ENCODE measurements around the gene MAS1L.

MAS1L gene

DNA sequence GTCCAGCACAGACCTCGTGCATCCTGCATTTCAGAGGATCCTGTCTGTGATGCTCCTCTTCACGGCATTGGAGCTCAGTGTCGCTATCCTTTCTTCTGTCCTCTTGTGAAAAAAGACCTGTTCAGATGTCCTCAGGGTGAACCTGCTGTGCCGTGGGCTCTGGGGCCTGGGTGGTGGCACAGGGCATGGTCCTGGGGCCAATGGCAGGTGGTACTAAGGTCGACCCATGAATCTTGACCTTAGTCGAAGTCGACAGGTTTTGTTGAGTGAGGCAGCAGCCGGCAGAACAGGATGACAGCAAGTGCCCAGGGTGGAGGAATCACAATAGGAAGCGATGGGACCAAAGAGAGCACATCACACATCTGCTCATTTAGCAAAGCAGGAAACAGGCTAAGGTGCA lies 22.0 kb upstream of the MAS1L start:
- TF ChIP-seq ZFX (IDR thresholded peaks at IDR 0.05; ENCODE audit: borderline replicate concordance) = no peak
- H3K27ac ChIP-seq = no peak overlapping the region

GRCh38 chr6:29509239-29509638 lies 21.5 kb upstream of the MAS1L start:
- TF ChIP-seq, protein P1, sequence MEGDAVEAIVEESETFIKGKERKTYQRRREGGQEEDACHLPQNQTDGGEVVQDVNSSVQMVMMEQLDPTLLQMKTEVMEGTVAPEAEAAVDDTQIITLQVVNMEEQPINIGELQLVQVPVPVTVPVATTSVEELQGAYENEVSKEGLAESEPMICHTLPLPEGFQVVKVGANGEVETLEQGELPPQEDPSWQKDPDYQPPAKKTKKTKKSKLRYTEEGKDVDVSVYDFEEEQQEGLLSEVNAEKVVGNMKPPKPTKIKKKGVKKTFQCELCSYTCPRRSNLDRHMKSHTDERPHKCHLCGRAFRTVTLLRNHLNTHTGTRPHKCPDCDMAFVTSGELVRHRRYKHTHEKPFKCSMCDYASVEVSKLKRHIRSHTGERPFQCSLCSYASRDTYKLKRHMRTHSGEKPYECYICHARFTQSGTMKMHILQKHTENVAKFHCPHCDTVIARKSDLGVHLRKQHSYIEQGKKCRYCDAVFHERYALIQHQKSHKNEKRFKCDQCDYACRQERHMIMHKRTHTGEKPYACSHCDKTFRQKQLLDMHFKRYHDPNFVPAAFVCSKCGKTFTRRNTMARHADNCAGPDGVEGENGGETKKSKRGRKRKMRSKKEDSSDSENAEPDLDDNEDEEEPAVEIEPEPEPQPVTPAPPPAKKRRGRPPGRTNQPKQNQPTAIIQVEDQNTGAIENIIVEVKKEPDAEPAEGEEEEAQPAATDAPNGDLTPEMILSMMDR (IDR thresholded peaks at IDR 0.05) = no peak
- no peak for TF ChIP-seq ZFX (IDR thresholded peaks at IDR 0.05; ENCODE audit: borderline replicate concordance)
- H3K27ac ChIP-seq = no peak overlapping the region

DNA sequence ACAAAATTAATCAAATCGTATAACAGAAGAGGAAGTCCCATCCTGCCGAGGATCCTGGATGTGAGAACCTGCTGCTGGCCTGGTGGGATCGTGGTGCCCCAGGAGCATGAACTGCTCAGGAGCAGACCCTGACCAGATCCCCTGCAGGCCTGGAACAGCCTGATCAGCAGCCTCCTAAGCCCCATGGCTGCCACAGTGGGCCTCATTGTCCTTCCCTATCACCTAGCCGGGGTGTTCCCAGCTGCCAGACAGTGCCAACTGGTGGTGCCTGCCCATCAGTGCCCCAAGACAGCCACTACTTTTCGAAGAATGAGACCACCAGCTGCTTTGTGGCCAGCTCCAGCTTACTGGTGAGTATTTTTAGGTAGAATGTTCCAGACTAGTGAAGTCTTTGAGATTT lies 19.6 kb upstream of the MAS1L start:
- TF ChIP-seq, protein P1 (IDR thresholded peaks at IDR 0.05) = no peak
- no peak overlapping the region for H3K27ac ChIP-seq

DNA sequence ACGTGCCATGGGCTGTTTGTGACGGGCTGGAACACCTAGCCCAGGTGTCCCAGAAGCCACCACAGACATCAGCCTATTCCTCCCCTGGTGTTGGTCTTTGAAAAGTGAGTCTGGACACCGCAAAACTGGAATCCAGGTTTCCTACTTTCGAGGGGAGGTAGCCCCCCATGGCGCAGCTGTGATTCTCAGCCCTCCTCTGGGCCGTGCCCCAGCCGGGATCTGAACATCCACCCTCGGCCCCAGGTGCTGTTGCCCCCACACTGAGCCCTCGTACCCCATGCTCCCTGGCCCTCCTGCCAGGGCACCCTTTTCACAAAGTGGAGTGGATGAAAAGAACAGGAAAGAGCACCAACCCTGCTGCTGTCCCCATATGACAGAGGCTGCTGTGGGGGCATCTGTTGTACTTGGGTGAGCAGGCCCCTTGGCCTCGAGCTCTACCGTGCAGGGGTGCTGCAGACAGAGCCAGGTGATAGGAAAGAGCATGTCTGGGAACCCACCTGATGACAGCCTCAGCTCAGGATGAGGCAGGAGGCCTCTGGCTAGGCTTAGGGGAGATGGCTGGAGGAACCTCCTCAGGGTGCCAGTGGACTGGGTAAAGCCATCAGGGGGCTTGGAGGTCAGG lies 18.8 kb upstream of the MAS1L start:
- no peak overlapping the region for H3K27ac ChIP-seq
- TF ChIP-seq, protein P1 (IDR thresholded peaks at IDR 0.05) = no peak
- no peak for TF ChIP-seq ZFX (IDR thresholded peaks at IDR 0.05; ENCODE audit: borderline replicate concordance)

DNA sequence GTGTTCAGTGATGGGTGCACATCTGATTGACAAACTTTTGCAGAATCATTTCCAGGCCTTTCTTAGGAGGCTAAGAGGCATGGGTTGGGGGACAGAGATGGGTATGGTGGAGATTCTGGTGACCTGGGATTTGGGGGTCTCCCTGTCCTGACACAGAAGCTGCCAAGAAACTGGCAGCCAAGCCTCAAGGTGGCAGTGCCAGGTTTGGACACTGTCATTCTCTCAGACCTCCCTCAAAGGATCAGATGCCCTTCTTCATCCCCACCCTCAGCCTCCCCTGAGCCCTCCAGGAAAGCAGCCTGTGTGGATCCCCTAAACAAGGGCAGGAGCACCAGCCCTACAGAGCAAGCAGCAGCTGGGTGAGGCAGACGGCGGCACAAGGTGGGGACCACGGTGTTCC lies 18.1 kb upstream of the MAS1L start:
- H3K27ac ChIP-seq = no peak overlapping the region
- TF ChIP-seq, protein P1 (IDR thresholded peaks at IDR 0.05) = no peak
- no peak for TF ChIP-seq ZFX (IDR thresholded peaks at IDR 0.05; ENCODE audit: borderline replicate concordance)

GRCh38 chr6:29504961-29505360 lies 17.2 kb upstream of the MAS1L start:
- no peak for TF ChIP-seq ZFX (IDR thresholded peaks at IDR 0.05; ENCODE audit: borderline replicate concordance)
- TF ChIP-seq, protein P1 (IDR thresholded peaks at IDR 0.05) = no peak
- no peak overlapping the region for H3K27ac ChIP-seq

GRCh38 chr6:29502597-29502996 lies 14.8 kb upstream of the MAS1L start:
- no peak overlapping the region for H3K27ac ChIP-seq
- TF ChIP-seq ZFX (IDR thresholded peaks at IDR 0.05; ENCODE audit: borderline replicate concordance) = no peak
- TF ChIP-seq, protein P1 (IDR thresholded peaks at IDR 0.05) = no peak

DNA sequence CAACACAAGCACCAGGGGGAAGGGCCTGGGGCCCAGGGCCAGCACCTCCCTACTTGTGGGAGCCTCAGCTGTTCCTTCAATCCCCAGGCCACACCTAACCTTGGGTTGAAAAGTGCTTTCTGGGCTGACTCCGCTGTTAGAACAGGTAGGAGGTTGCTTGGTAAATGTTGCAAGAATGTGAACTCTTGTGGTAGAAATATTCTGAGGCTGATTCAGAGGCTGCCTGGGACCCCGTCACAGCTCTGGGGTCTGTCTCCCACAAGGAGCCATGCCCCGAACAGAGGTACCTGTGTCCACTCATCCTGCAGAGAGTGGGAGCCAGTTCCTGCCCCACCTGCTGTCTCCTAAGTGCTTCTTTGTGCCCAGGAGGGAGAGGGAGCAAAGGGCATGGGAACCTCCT lies 14.4 kb upstream of the MAS1L start:
- no peak overlapping the region for H3K27ac ChIP-seq
- no peak for TF ChIP-seq ZFX (IDR thresholded peaks at IDR 0.05; ENCODE audit: borderline replicate concordance)
- TF ChIP-seq, protein P1 (IDR thresholded peaks at IDR 0.05) = no peak
